SK-N-MC (cell line): ENCODE measurements around the gene HOXC12.

Source experiments
- EZH2 ChIP-seq: fragments of 200-600 bp; sonication (generic); IDR thresholded peaks from one replicate; pipeline ENCODE4 v1.6.1; 2017; ENCODE audit warnings: antibody characterized with exemption
- POLR2AphosphoS5 ChIP-seq: IDR thresholded peaks from 2 replicates; pipeline ENCODE4 v1.6.1; 2012; ENCODE audit warnings: mild to moderate bottlenecking, low read depth, low read length, borderline replicate concordance

DNA sequence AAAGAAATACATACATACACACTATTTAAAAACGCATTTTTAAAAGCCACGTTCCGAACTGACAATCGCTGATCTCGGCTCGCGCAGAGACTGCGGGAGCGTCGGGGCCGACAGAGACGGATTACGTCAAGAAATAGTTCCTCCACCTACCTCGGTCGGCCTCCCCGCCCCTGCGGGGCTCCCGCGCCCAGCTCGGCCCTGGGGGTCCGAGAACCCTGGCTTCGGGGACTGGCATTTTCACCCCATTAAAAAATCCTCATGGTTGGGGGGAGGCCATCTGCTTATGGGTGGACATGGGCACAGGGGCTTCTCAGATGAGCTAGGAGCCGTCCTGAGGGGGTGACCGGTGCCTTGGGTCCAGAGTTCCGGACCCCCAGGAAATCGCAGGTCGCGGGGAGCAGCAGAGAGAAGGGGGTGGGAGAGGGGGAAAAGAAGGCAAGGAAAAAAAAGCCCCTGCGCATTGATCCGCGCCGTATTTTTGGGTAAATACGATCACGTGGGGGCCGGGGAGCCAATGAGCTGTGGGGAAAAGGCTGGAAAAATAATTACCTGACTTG lies 44.9 kb downstream of the HOXC12 start:
- TF ChIP-seq POLR2AphosphoS5 (peak; percentile 48; the same call in 1 of the 2 replicates), EZH2 (no peak)
